HG03469 (cell line): ENCODE results near the gene ADAMTS19.

Source experiments
- ATAC-seq: cut with Tn5 transposase; IDR thresholded peaks from one replicate; pipeline ENCODE4 v1.9.1; 2021; ENCODE audit warnings: mild to moderate bottlenecking, moderate library complexity, moderate number of reproducible peaks; ENCODE audit not compliant: unreplicated experiment

Gene ADAMTS19

GRCh38 chr5:129670957-129671500 is 210.9 kb downstream of the ADAMTS19 start:
- no peak for ATAC-seq

- no peak for ATAC-seq
Observed at GRCh38 chr5:129672006-129672405, 211.9 kb downstream of the ADAMTS19 start.

GRCh38 chr5:129679671-129680070 is 219.6 kb downstream of the ADAMTS19 start:
- ATAC-seq: no peak

GRCh38 chr5:129687941-129688340 is 227.8 kb downstream of the ADAMTS19 start:
- no peak for ATAC-seq

- no peak for ATAC-seq
Observed at GRCh38 chr5:129689045-129689444, 228.9 kb downstream of the ADAMTS19 start.

GRCh38 chr5:129691220-129691619 is 231.1 kb downstream of the ADAMTS19 start:
- no peak for ATAC-seq

- ATAC-seq: no peak
Observed at GRCh38 chr5:129696636-129697035, 236.5 kb downstream of the ADAMTS19 start.

- no peak for ATAC-seq
Observed at GRCh38 chr5:129698661-129699060, 238.6 kb downstream of the ADAMTS19 start.

- no peak for ATAC-seq
Observed at GRCh38 chr5:129716235-129716634, 256.1 kb downstream of the ADAMTS19 start.

- no peak for ATAC-seq
Observed at GRCh38 chr5:129716651-129717050, 256.6 kb downstream of the ADAMTS19 start.

- no peak for ATAC-seq
Observed at GRCh38 chr5:129717751-129718310, 257.7 kb downstream of the ADAMTS19 start.

GRCh38 chr5:129718471-129719090 is 258.5 kb downstream of the ADAMTS19 start:
- ATAC-seq: no peak

GRCh38 chr5:129724222-129724621 is 264.1 kb downstream of the ADAMTS19 start:
- no peak for ATAC-seq

GRCh38 chr5:129724647-129725046 is 264.5 kb downstream of the ADAMTS19 start:
- no peak for ATAC-seq

GRCh38 chr5:129739773-129740172 is 279.7 kb downstream of the ADAMTS19 start:
- ATAC-seq: no peak

- no peak for ATAC-seq
Observed at GRCh38 chr5:129743541-129744187, 283.6 kb downstream of the ADAMTS19 start.

GRCh38 chr5:129745997-129746396 is 285.9 kb downstream of the ADAMTS19 start:
- no peak for ATAC-seq

- no peak for ATAC-seq
Observed at GRCh38 chr5:129746876-129747275, 286.8 kb downstream of the ADAMTS19 start.

- no peak for ATAC-seq
Observed at GRCh38 chr5:129747572-129748407, 287.7 kb downstream of the ADAMTS19 start, which contains the start of gene MINAR2. Gene MINAR2, plus strand, starts transcription at chr5:129748094. Its CDS starts 97 bp downstream, at chr5:129748191.

- no peak for ATAC-seq
Observed at GRCh38 chr5:129748913-129749880, 289.1 kb downstream of the ADAMTS19 start.
